ENCODE results near the gene CYBA. TPM values are rescaled to one million over a fixed set of nuclear protein-coding genes. Genes with fewer than 3 reads are reported as not detected.
A peak's percentile ranks its signal among the peaks of the same experiment; 100 is the strongest.

CYBA gene
- polyA plus RNA-seq, 1 experiment = 187 TPM

DNA sequence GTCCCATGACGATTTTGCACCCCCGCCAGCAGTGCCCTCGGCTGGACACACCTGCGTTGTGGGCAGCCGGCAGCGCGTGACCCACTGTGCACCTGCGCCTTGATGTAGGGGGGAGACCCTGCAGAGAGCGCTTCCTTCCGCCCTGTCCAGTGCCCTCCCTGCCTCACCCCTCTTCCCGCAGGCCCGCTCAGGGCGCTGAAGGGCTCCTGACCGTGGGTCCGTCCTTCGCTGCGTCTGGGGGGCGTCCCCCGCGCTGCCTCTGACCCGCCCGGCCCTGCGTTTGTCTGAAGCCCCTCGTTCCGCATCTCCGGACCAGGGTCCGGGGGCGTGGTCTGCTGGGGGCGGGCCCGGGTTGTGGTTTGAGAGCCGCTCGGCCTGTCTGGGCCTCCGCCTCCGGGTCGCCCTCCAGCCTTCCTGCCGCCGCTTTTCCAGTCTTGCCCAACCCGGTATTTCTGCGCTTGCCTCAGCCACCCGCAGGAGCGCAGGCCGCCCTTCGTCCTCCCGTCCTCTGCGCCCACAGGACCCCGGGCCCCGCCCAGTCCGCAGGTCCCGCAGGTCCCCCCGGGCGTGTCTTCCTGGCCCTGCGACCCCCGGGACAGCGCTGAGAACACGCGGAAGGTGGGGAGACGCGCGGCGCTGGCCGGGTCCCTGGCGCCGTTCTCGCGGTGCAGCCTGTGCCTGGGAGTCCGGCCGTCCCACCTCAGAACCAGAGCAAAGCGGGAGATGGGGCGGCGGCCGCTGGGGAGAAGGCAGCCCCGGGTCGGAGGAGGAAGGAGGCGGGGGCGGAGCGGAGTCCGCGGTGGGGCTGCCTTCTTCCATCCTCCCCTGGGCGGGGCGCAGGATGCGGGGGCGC, 16.5 kb downstream of the CYBA start:
- TF ChIP-seq, protein P1, sequence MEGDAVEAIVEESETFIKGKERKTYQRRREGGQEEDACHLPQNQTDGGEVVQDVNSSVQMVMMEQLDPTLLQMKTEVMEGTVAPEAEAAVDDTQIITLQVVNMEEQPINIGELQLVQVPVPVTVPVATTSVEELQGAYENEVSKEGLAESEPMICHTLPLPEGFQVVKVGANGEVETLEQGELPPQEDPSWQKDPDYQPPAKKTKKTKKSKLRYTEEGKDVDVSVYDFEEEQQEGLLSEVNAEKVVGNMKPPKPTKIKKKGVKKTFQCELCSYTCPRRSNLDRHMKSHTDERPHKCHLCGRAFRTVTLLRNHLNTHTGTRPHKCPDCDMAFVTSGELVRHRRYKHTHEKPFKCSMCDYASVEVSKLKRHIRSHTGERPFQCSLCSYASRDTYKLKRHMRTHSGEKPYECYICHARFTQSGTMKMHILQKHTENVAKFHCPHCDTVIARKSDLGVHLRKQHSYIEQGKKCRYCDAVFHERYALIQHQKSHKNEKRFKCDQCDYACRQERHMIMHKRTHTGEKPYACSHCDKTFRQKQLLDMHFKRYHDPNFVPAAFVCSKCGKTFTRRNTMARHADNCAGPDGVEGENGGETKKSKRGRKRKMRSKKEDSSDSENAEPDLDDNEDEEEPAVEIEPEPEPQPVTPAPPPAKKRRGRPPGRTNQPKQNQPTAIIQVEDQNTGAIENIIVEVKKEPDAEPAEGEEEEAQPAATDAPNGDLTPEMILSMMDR (IDR thresholded peaks at IDR 0.05; ENCODE audit: insufficient read depth, low read depth, low read length) = no peak
- Histone ChIP-seq H3K36me3 (ENCODE audit: control insufficient read depth, insufficient read depth, low read length) (peaks cover 11% of the 10 kb centered on the region), H3K4me3 (ENCODE audit: low read depth, low read length) (peak overlapping the region; percentile 47), H3K27me3 (ENCODE audit: control insufficient read depth, insufficient read depth, low read length) (peaks cover 12% of the 10 kb centered on the region)
- no peak for DNase-seq (ENCODE audit: low read depth)
- ChIA-PET CTCF (no interaction called here), POLR2A (no interaction called here)

DNA sequence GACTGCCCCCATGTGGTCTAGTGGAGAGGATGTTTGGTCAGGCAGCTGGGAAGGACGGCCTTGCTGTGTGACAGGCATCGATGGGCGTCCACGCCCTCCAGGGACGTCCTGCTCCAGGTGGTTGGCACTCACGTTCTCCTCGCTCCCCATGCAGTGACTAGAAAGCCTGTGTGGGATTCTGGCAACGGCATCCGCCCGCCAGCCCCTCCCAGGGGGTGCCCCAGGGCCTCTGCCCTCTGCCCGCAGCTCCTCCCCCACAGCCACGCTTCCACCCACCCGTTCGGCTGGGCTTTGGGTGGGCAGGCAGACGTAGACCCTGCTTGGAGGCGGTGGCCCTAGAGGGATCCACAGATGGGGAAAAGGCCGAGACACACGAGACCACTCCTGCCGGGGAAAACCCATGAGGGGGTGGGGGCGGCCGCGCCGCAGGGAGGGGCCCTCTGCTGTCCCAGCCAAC, 17.1 kb downstream of the CYBA start:
- TF ChIP-seq, protein P1 (IDR thresholded peaks at IDR 0.05; ENCODE audit: insufficient read depth, low read depth, low read length) = peak; percentile 34
- ChIA-PET POLR2A (no interaction called here), CTCF (interaction anchor here (1.0 kb wide), 1 partner anchor 10 kb away, joined by 3 read pairs; no protein-coding TSS in a partner anchor)
- Histone ChIP-seq H3K27me3 (ENCODE audit: control insufficient read depth, insufficient read depth, low read length) (peaks cover 6% of the 10 kb centered on the region), H3K36me3 (ENCODE audit: control insufficient read depth, insufficient read depth, low read length) (peaks cover 11% of the 10 kb centered on the region), H3K4me3 (ENCODE audit: low read depth, low read length) (no peak overlapping the region)
- DNase-seq (ENCODE audit: low read depth) = no peak

DNA sequence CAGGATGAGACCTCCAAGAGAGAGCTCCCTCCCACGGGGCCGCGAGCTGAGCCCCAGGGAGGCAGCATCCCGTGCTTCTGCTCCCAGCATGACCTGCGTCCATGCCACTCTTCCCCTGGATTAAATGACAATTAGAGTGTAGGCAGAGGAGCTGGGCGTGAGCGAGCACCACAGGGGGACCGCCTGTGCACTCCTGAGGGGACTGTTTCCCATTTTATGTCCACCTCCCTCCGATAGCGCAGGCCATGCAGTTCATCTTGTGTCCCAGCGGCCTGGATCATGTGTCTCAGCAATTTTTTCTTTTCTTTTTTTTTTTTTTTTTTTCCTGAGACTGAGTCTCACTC, 18.3 kb downstream of the CYBA start:
- TF ChIP-seq, protein P1 (IDR thresholded peaks at IDR 0.05; ENCODE audit: insufficient read depth, low read depth, low read length) = no peak
- POLR2A ChIA-PET = no interaction called here
- CTCF ChIA-PET = interaction anchor here (0.9 kb wide), 1 partner anchor 28 kb away, joined by 3 read pairs; no protein-coding TSS in a partner anchor

GRCh38 chr16:88631920-88632586, 18.8 kb downstream of the CYBA start:
- H3K36me3 ChIP-seq (ENCODE audit: control insufficient read depth, insufficient read depth, low read length) = peaks cover 23% of the 10 kb centered on the region
- CTCF ChIA-PET = interaction anchor here (0.9 kb wide), 1 partner anchor 28 kb away, joined by 3 read pairs; no protein-coding TSS in a partner anchor

More for the DNA sequence above, 18.3 kb downstream of the CYBA start:
- Histone ChIP-seq H3K36me3 (ENCODE audit: control insufficient read depth, insufficient read depth, low read length) (peaks cover 19% of the 10 kb centered on the region), H3K27me3 (ENCODE audit: control insufficient read depth, insufficient read depth, low read length) (no peaks in the 10 kb centered on the region), H3K4me3 (ENCODE audit: low read depth, low read length) (no peak overlapping the region)
- no peak for DNase-seq (ENCODE audit: low read depth)

GRCh38 chr16:88631384-88631783, 19.5 kb downstream of the CYBA start:
- POLR2A ChIA-PET = no interaction called here
- Histone ChIP-seq H3K4me3 (ENCODE audit: low read depth, low read length) (no peak overlapping the region), H3K36me3 (ENCODE audit: control insufficient read depth, insufficient read depth, low read length) (peaks cover 23% of the 10 kb centered on the region), H3K27me3 (ENCODE audit: control insufficient read depth, insufficient read depth, low read length) (no peaks in the 10 kb centered on the region)
- TF ChIP-seq, protein P1 (IDR thresholded peaks at IDR 0.05; ENCODE audit: insufficient read depth, low read depth, low read length) = no peak
- CTCF ChIA-PET = no interaction called here
- DNase-seq (ENCODE audit: low read depth) = no peak

More at GRCh38 chr16:88631920-88632586, 18.8 kb downstream of the CYBA start:
- TF ChIP-seq, protein P1 (IDR thresholded peaks at IDR 0.05; ENCODE audit: insufficient read depth, low read depth, low read length) = no peak
- Histone ChIP-seq H3K27me3 (ENCODE audit: control insufficient read depth, insufficient read depth, low read length) (no peaks in the 10 kb centered on the region), H3K4me3 (ENCODE audit: low read depth, low read length) (no peak overlapping the region)
- POLR2A ChIA-PET = no interaction called here
- no peak for DNase-seq (ENCODE audit: low read depth)

Data from BJ (cell line).